Stimulated activated CD4-positive, alpha-beta T cell treated with anti-CD3 and anti-CD28 coated beads, Interleukin-1b, Interleukin-23, amount 100 ng/mL, for 48 hours (primary cell): ENCODE data around the gene HSPBP1.
A peak's percentile ranks its signal among the peaks of the same experiment; 100 is the strongest.

Experiments
- DNase-seq: peaks from one replicate; pipeline ENCODE4 v3.0.0-alpha.2; 2020

HSPBP1 gene

GRCh38 chr19:55273978-55274707, 5.8 kb downstream of the HSPBP1 start:
- no peak for DNase-seq

- no peak for DNase-seq
Measured at GRCh38 chr19:55272142-55272541, 7.8 kb downstream of the HSPBP1 start.

GRCh38 chr19:55270172-55270942, 9.6 kb downstream of the HSPBP1 start:
- no peak for DNase-seq

- no peak for DNase-seq
Measured at GRCh38 chr19:55269299-55269698, 10.6 kb downstream of the HSPBP1 start.

- DNase-seq, result no peak
Measured at GRCh38 chr19:55266840-55267239, 13.1 kb downstream of the HSPBP1 start.

- DNase-seq, result no peak
Measured at GRCh38 chr19:55266404-55266803, 13.5 kb downstream of the HSPBP1 start.

- DNase-seq, result no peak
Measured at GRCh38 chr19:55265723-55266386, 14.1 kb downstream of the HSPBP1 start.

- DNase-seq, result no peak
Measured at GRCh38 chr19:55265173-55265572, 14.7 kb downstream of the HSPBP1 start.

GRCh38 chr19:55264531-55264930, 15.4 kb downstream of the HSPBP1 start:
- DNase-seq, result no peak

GRCh38 chr19:55262359-55262758, 17.6 kb downstream of the HSPBP1 start:
- no peak for DNase-seq

- DNase-seq, result no peak
Measured at GRCh38 chr19:55261671-55262126, 18.2 kb downstream of the HSPBP1 start.

GRCh38 chr19:55259540-55260210, 20.2 kb downstream of the HSPBP1 start:
- no peak for DNase-seq

GRCh38 chr19:55258828-55259539, 20.9 kb downstream of the HSPBP1 start, which contains the start of gene PPP6R1:
PPP6R1 (minus strand) TSS chr19:55259017; CDS start chr19:55247103, 11,914 bp downstream.
- DNase-seq, result peak; percentile 95

- DNase-seq, result peak; percentile 19
Measured at GRCh38 chr19:55258476-55258827, 21.5 kb downstream of the HSPBP1 start.

GRCh38 chr19:55257461-55258420, 22.2 kb downstream of the HSPBP1 start:
- DNase-seq, result peak; percentile 20

GRCh38 chr19:55256562-55257460, 23.1 kb downstream of the HSPBP1 start:
- no peak for DNase-seq

- DNase-seq, result peak; percentile 71
Measured at GRCh38 chr19:55255618-55256423, 24.1 kb downstream of the HSPBP1 start.

GRCh38 chr19:55254625-55254977, 25.3 kb downstream of the HSPBP1 start:
- no peak for DNase-seq
